ENCODE measurements around the gene CDH23. TPM values are rescaled to one million over a fixed set of nuclear protein-coding genes. Genes with fewer than 3 reads are reported as not detected.

The CDH23 gene
- total and polyA plus RNA-seq, 10 of the 15 experiments (the other 5 are each of a cell fraction or from before 2014, with no cell fraction given), result 0.09 to 0.40 (median 0.15) TPM; not detected in 1

DNA sequence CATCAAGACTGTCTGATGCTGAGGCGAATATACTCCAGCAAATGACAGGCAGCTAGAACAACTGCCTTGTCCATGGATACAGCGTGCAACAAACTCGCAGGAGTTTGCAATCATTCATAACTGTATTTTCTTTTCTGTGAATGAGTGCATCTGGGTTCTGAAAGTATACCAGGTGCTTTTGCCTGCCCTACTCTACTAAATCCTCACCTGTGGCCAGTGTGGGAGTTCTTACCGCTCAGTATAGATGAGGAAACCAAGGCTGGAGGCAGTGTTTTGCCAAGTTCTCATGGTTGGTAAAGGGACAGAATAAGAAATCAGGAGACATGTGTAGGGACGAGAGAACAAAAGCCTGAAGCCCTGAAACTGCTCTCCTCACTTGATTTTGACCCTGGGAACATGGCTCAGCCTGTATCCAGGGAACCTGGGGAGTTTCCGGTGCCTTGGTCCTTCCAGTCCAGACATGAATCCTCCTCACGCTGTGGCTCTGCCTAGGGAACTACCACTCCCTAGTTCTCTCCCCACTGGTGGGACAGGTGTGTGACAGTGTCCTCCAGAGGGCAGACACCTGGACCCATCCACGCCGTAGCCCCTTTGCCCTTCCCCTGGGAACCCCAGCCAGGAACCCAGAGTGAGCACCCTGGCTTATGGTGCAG, 142.0 kb downstream of the CDH23 start:
- ChIA-PET SMC1A (ENCODE audit: uncharacterized antibody, unreplicated experiment) (interaction anchor here (0.5 kb wide), 1 partner anchor 132 kb away, joined by 3 read pairs; no protein-coding TSS in a partner anchor), POLR2A (no interaction called here), CTCF (no interaction called here), RAD21 (ENCODE audit: unreplicated experiment) (no interaction called here)
- H3K79me2 ChIP-seq (ENCODE audit: control insufficient read depth, insufficient read depth, low read length), result no peaks in the 10 kb centered on the region
- TF ChIP-seq CEBPB (IDR thresholded peaks at IDR 0.05; ENCODE audit: borderline replicate concordance in 1 of 2, low read depth in 2 of 2, low read length in 2 of 2), result no peak
- TF ChIP-seq KLF5 (IDR thresholded peaks at IDR 0.05; ENCODE audit: partially characterized antibody), result no peak
- no peak for TF ChIP-seq NRF1 (conservative IDR thresholded peaks at IDR 0.05; ENCODE audit: low read depth, low read length)
- TF ChIP-seq NFIC (IDR thresholded peaks at IDR 0.05; ENCODE audit: low read depth, low read length), result no peak
- TF ChIP-seq RUNX3 (IDR thresholded peaks at IDR 0.05; ENCODE audit: low read length), result no peak
- TF ChIP-seq, protein P1, sequence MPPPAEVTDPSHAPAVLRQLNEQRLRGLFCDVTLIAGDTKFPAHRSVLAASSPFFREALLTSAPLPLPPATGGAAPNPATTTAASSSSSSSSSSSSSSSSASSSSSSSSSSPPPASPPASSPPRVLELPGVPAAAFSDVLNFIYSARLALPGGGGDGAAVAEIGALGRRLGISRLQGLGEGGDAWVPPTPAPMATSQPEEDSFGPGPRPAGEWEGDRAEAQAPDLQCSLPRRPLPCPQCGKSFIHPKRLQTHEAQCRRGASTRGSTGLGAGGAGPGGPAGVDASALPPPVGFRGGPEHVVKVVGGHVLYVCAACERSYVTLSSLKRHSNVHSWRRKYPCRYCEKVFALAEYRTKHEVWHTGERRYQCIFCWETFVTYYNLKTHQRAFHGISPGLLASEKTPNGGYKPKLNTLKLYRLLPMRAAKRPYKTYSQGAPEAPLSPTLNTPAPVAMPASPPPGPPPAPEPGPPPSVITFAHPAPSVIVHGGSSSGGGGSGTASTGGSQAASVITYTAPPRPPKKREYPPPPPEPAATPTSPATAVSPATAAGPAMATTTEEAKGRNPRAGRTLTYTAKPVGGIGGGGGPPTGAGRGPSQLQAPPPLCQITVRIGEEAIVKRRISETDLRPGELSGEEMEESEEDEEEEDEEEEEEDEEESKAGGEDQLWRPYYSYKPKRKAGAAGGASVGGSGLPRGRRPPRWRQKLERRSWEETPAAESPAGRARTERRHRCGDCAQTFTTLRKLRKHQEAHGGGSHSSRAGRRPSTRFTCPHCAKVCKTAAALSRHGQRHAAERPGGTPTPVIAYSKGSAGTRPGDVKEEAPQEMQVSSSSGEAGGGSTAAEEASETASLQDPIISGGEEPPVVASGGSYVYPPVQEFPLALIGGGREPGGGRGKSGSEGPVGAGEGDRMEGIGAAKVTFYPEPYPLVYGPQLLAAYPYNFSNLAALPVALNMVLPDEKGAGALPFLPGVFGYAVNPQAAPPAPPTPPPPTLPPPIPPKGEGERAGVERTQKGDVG (CRISPR knock-in tag; IDR thresholded peaks at IDR 0.05), result no peak
- no peak for TF ChIP-seq ESRRA (IDR thresholded peaks at IDR 0.05; ENCODE audit: low read length)
- TF ChIP-seq KAT2A (conservative IDR thresholded peaks at IDR 0.05; ENCODE audit: control insufficient read depth, low read depth, low read length), result no peak
- no peak for TF ChIP-seq EED (IDR thresholded peaks at IDR 0.05; ENCODE audit: low read depth)
- no peak for TF ChIP-seq IRF4 (IDR thresholded peaks at IDR 0.05; ENCODE audit: low read depth, low read length)
- no peak for TF ChIP-seq SMAD1 (IDR thresholded peaks at IDR 0.05; ENCODE audit: low read depth, partially characterized antibody)
- TF ChIP-seq CHD4 (IDR thresholded peaks at IDR 0.05), result no peak
- TF ChIP-seq, protein P2, sequence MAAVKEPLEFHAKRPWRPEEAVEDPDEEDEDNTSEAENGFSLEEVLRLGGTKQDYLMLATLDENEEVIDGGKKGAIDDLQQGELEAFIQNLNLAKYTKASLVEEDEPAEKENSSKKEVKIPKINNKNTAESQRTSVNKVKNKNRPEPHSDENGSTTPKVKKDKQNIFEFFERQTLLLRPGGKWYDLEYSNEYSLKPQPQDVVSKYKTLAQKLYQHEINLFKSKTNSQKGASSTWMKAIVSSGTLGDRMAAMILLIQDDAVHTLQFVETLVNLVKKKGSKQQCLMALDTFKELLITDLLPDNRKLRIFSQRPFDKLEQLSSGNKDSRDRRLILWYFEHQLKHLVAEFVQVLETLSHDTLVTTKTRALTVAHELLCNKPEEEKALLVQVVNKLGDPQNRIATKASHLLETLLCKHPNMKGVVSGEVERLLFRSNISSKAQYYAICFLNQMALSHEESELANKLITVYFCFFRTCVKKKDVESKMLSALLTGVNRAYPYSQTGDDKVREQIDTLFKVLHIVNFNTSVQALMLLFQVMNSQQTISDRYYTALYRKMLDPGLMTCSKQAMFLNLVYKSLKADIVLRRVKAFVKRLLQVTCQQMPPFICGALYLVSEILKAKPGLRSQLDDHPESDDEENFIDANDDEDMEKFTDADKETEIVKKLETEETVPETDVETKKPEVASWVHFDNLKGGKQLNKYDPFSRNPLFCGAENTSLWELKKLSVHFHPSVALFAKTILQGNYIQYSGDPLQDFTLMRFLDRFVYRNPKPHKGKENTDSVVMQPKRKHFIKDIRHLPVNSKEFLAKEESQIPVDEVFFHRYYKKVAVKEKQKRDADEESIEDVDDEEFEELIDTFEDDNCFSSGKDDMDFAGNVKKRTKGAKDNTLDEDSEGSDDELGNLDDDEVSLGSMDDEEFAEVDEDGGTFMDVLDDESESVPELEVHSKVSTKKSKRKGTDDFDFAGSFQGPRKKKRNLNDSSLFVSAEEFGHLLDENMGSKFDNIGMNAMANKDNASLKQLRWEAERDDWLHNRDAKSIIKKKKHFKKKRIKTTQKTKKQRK (IDR thresholded peaks at IDR 0.05; ENCODE audit: low read depth, low read length), result no peak
- in situ Hi-C loops (cut with MboI) (no loop called here), intact Hi-C loops (cut with micrococcal nuclease; ENCODE audit: unreplicated experiment) (no loop called here)
- ATAC-seq, result no peak
- no peak overlapping the region for H3K4me3 ChIP-seq
- no peak overlapping the region for H3K9ac ChIP-seq (ENCODE audit: control insufficient read depth, insufficient read depth, low read length)
- FAIRE-seq, result no peak
- H3K4me1 ChIP-seq (ENCODE audit: control insufficient read depth, insufficient read depth, low read length), result no peaks in the 10 kb centered on the region
- no peak for DNase-seq (ENCODE audit: low read depth, low spot score)
- no peaks in the 10 kb centered on the region for H4K20me1 ChIP-seq (ENCODE audit: control insufficient read depth, insufficient read depth)
- whole genome bisulfite sequencing (ENCODE audit: insufficient coverage, insufficient replicate concordance, low lambda C conversion rate, missing lambda C conversion rate), result 5% methylated on average over 9 of the region's 9 CpGs
- no peak overlapping the region for H3K4me2 ChIP-seq (ENCODE audit: control insufficient read depth, insufficient read depth)
- H3K36me3 ChIP-seq (ENCODE audit: control insufficient read depth in 2 of 2, insufficient read depth in 2 of 2, low read length in 1 of 2), result no peaks in the 10 kb centered on the region
- no peak overlapping the region for H2AFZ ChIP-seq (ENCODE audit: control insufficient read depth, low read depth, low read length)
- peaks cover 0 to 3% of the 10 kb centered on the region in 2 experiments; a peak in 3 of 4 replicates for H3K27me3 ChIP-seq (replicated peaks in 1 of 2; ENCODE audit: control insufficient read depth in 2 of 2, insufficient read depth in 2 of 2, low read length in 1 of 2)
- no peaks in the 10 kb centered on the region for H3K9me3 ChIP-seq (replicated peaks; ENCODE audit: control insufficient read depth, insufficient read depth, low read length)
- no TSS peak for BruUV-seq (replicated peaks)
- H3K27ac ChIP-seq (ENCODE audit: control insufficient read depth, insufficient read depth), result no peak overlapping the region

Measured in GM12878 (cell line).